ES-I3 (cell line): ENCODE measurements around the gene BPI.

Source experiments
- H3K36me3 ChIP-seq: 2 replicates; pipeline ENCODE4 v1.6.1; 2013; ENCODE audit warnings: mild to moderate bottlenecking, low read length, control low read depth, moderate library complexity; ENCODE audit not compliant: insufficient read depth
- H3K4me1 ChIP-seq: 2 replicates; pipeline ENCODE4 v1.6.1; 2013; ENCODE audit warnings: mild to moderate bottlenecking, control low read depth, low read length; ENCODE audit not compliant: insufficient read depth
- H3K9ac ChIP-seq: 2 replicates; pipeline ENCODE4 v1.6.1; 2013; ENCODE audit warnings: low read depth, mild to moderate bottlenecking, low read length, moderate library complexity
- H3K9me3 ChIP-seq: 2 replicates; pipeline ENCODE4 v1.6.1; 2013; ENCODE audit warnings: mild to moderate bottlenecking, low read length, moderate library complexity; ENCODE audit not compliant: control insufficient read depth, insufficient read depth

BPI gene

GRCh38 chr20:38342216-38342615, 38.3 kb downstream of the BPI start:
- H3K9ac ChIP-seq = no peak overlapping the region

GRCh38 chr20:38342713-38343310, 38.9 kb downstream of the BPI start:
- H3K36me3 ChIP-seq = no peaks in the 10 kb centered on the region

More at GRCh38 chr20:38342216-38342615, 38.3 kb downstream of the BPI start:
- H3K9me3 ChIP-seq = 0 out of 2 replicates have a peak, but pooled peaks cover 5% of the 10 kb centered on the region
- H3K4me1 ChIP-seq = peaks cover 20% of the 10 kb centered on the region
- H3K36me3 ChIP-seq = no peaks in the 10 kb centered on the region

GRCh38 chr20:38343311-38344106, 39.6 kb downstream of the BPI start:
- H3K4me1 ChIP-seq = peaks cover 20% of the 10 kb centered on the region
- H3K9ac ChIP-seq = no peak overlapping the region
- H3K9me3 ChIP-seq = no peaks in the 10 kb centered on the region
- H3K36me3 ChIP-seq = no peaks in the 10 kb centered on the region

More at GRCh38 chr20:38342713-38343310, 38.9 kb downstream of the BPI start:
- Histone ChIP-seq H3K9me3 (0 out of 2 replicates have a peak, but pooled peaks cover 4% of the 10 kb centered on the region), H3K4me1 (peaks cover 20% of the 10 kb centered on the region), H3K9ac (no peak overlapping the region)

- no peaks in the 10 kb centered on the region for H3K9me3 ChIP-seq
- H3K9ac ChIP-seq = no peak overlapping the region
- peaks cover 18% of the 10 kb centered on the region for H3K4me1 ChIP-seq
- no peaks in the 10 kb centered on the region for H3K36me3 ChIP-seq
Measured at GRCh38 chr20:38344107-38344701, 40.2 kb downstream of the BPI start.

GRCh38 chr20:38345643-38346042, 41.7 kb downstream of the BPI start:
- peaks cover 16% of the 10 kb centered on the region for H3K4me1 ChIP-seq
- H3K36me3 ChIP-seq = no peaks in the 10 kb centered on the region
- no peaks in the 10 kb centered on the region for H3K9me3 ChIP-seq
- H3K9ac ChIP-seq = no peak overlapping the region

GRCh38 chr20:38346247-38346651, 42.3 kb downstream of the BPI start, which contains the start of gene LBP:
LBP (plus strand) TSS chr20:38346482; CDS start chr20:38346517, 35 bp downstream.
- H3K36me3 ChIP-seq = no peaks in the 10 kb centered on the region
- H3K9me3 ChIP-seq = no peaks in the 10 kb centered on the region
- no peak within 1 kb of the TSS for H3K9ac ChIP-seq
- peaks cover 16% of the 10 kb centered on the region for H3K4me1 ChIP-seq

GRCh38 chr20:38346741-38347140, 42.8 kb downstream of the BPI start:
- H3K9ac ChIP-seq = no peak overlapping the region
- peaks cover 12% of the 10 kb centered on the region for H3K4me1 ChIP-seq
- H3K36me3 ChIP-seq = no peaks in the 10 kb centered on the region
- no peaks in the 10 kb centered on the region for H3K9me3 ChIP-seq

GRCh38 chr20:38349856-38350255, 45.9 kb downstream of the BPI start:
- H3K4me1 ChIP-seq = peaks cover 17% of the 10 kb centered on the region
- no peaks in the 10 kb centered on the region for H3K36me3 ChIP-seq
- H3K9ac ChIP-seq = no peak overlapping the region
- H3K9me3 ChIP-seq = no peaks in the 10 kb centered on the region

- Histone ChIP-seq H3K4me1 (peaks cover 26% of the 10 kb centered on the region), H3K9ac (no peak overlapping the region), H3K9me3 (no peaks in the 10 kb centered on the region), H3K36me3 (no peaks in the 10 kb centered on the region)
Measured at GRCh38 chr20:38350879-38351775, 47.2 kb downstream of the BPI start.

- peaks cover 26% of the 10 kb centered on the region for H3K4me1 ChIP-seq
- no peak overlapping the region for H3K9ac ChIP-seq
- no peaks in the 10 kb centered on the region for H3K9me3 ChIP-seq
- H3K36me3 ChIP-seq = no peaks in the 10 kb centered on the region
Measured at GRCh38 chr20:38353316-38353715, 49.4 kb downstream of the BPI start.

GRCh38 chr20:38354227-38354626, 50.3 kb downstream of the BPI start:
- H3K36me3 ChIP-seq = no peaks in the 10 kb centered on the region
- H3K9ac ChIP-seq = no peak overlapping the region
- H3K9me3 ChIP-seq = no peaks in the 10 kb centered on the region
- peaks cover 26% of the 10 kb centered on the region for H3K4me1 ChIP-seq

GRCh38 chr20:38355161-38356012, 51.4 kb downstream of the BPI start:
- Histone ChIP-seq H3K36me3 (no peaks in the 10 kb centered on the region), H3K9me3 (no peaks in the 10 kb centered on the region), H3K4me1 (peaks cover 26% of the 10 kb centered on the region), H3K9ac (no peak overlapping the region)

- Histone ChIP-seq H3K36me3 (no peaks in the 10 kb centered on the region), H3K9me3 (no peaks in the 10 kb centered on the region), H3K4me1 (peaks cover 26% of the 10 kb centered on the region), H3K9ac (no peak overlapping the region)
Measured at GRCh38 chr20:38357653-38358207, 53.8 kb downstream of the BPI start.
